Measurements from ENCODE around the gene HOXB7. TPM values are rescaled to one million over a fixed set of nuclear protein-coding genes. Genes with fewer than 3 reads are reported as not detected.

HOXB7 gene
- total and polyA plus RNA-seq, 2 of the 13 experiments (the other 11 are each of a cell fraction or from before 2014, with no cell fraction given): 0.04 TPM; not detected in 1

- peak; percentile 72; the same call in 1 of the 2 replicates for TF ChIP-seq ZNF264 (CRISPR knock-in tag; IDR thresholded peaks at IDR 0.05)
- TF ChIP-seq ZNF230 (CRISPR knock-in tag; IDR thresholded peaks at IDR 0.05): no peak
- TF ChIP-seq ZNF746 (CRISPR knock-in tag; IDR thresholded peaks at IDR 0.05): no peak
- peak; percentile 64; the same call in 1 of the 2 replicates for TF ChIP-seq ZNF691 (CRISPR knock-in tag; IDR thresholded peaks at IDR 0.05; ENCODE audit: borderline replicate concordance, low read depth)
- TF ChIP-seq SP140L (CRISPR knock-in tag; IDR thresholded peaks at IDR 0.05; ENCODE audit: borderline replicate concordance): no peak
- TF ChIP-seq ZNF850 (CRISPR knock-in tag; conservative IDR thresholded peaks at IDR 0.05): no peak
- no peak for TF ChIP-seq HDAC6 (IDR thresholded peaks at IDR 0.05; ENCODE audit: low read depth, low read length)
- TF ChIP-seq ZNF513 (CRISPR knock-in tag; conservative IDR thresholded peaks at IDR 0.05): no peak
- TF ChIP-seq KDM2A (CRISPR knock-in tag; IDR thresholded peaks at IDR 0.05; ENCODE audit: borderline replicate concordance, low read depth): peak; percentile 86
- no peak for TF ChIP-seq ZBTB1 (CRISPR knock-in tag; IDR thresholded peaks at IDR 0.05; ENCODE audit: borderline replicate concordance)
- no peak for TF ChIP-seq ZNF546 (CRISPR knock-in tag; conservative IDR thresholded peaks at IDR 0.05)
- no peak for TF ChIP-seq ZNF670 (CRISPR knock-in tag; IDR thresholded peaks at IDR 0.05; ENCODE audit: borderline replicate concordance)
- no peak for TF ChIP-seq ARNTL (CRISPR knock-in tag; IDR thresholded peaks at IDR 0.05)
- 0 out of 2 replicates have a peak, but pooled peaks have one; percentile 20 for TF ChIP-seq ZBTB38 (CRISPR knock-in tag; IDR thresholded peaks at IDR 0.05)
- no peak for TF ChIP-seq ZNF205 (CRISPR knock-in tag; IDR thresholded peaks at IDR 0.05)
- TF ChIP-seq GATAD2A (CRISPR knock-in tag; IDR thresholded peaks at IDR 0.05): peak; percentile 48; the same call in 1 of the 2 replicates
- TF ChIP-seq PAF1 (CRISPR knock-in tag; IDR thresholded peaks at IDR 0.05): no peak
- TF ChIP-seq ZBTB42 (CRISPR knock-in tag; IDR thresholded peaks at IDR 0.05): no peak
- no peak for TF ChIP-seq IKZF1 (IDR thresholded peaks at IDR 0.05)
- no peak for TF ChIP-seq SRSF1 (optimal IDR thresholded peaks at IDR 0.05; ENCODE audit: low read depth, low read length)
- no peak for TF ChIP-seq CC2D1A (CRISPR knock-in tag; IDR thresholded peaks at IDR 0.05)
- TF ChIP-seq GLI4 (CRISPR knock-in tag; IDR thresholded peaks at IDR 0.05; ENCODE audit: borderline replicate concordance): no peak
- TF ChIP-seq ZMYM3 (CRISPR knock-in tag; IDR thresholded peaks at IDR 0.05): peak; percentile 59
- no peak for TF ChIP-seq ZBTB34 (CRISPR knock-in tag; IDR thresholded peaks at IDR 0.05)
- no peak for TF ChIP-seq TRIM22 (IDR thresholded peaks at IDR 0.05)
- no peak for TF ChIP-seq RAD51 (IDR thresholded peaks at IDR 0.05; ENCODE audit: borderline replicate concordance)
- no peak for TF ChIP-seq ZC3H4 (CRISPR knock-in tag; IDR thresholded peaks at IDR 0.05; ENCODE audit: borderline replicate concordance)
- TF ChIP-seq ZNF383 (CRISPR knock-in tag; IDR thresholded peaks at IDR 0.05; ENCODE audit: borderline replicate concordance): no peak
These were observed 25.6 kb upstream of the HOXB7 start (continued) for GRCh38 chr17:48636177-48637018.

Measured in HepG2 (cell line).